Endodermal cell (in vitro differentiated cells): ENCODE data around the gene CCDC68. TPM values are rescaled to one million over a fixed set of nuclear protein-coding genes. Genes with fewer than 3 reads are reported as not detected.

ENCODE experiments used
- DNase-seq: peaks from one replicate; pipeline ENCODE4 v3.0.0-alpha.2; 2017
- H3K27ac ChIP-seq: 2 replicates; pipeline ENCODE4 v1.5.1; 2013; ENCODE audit warnings: mild to moderate bottlenecking, low read depth, low read length, moderate library complexity
- H3K27me3 ChIP-seq: 2 replicates; pipeline ENCODE4 v1.6.1; 2013; ENCODE audit warnings: mild to moderate bottlenecking, low read length, moderate library complexity; ENCODE audit not compliant: insufficient read depth, control insufficient read depth, poor library complexity, severe bottlenecking
- H3K36me3 ChIP-seq: 2 replicates; pipeline ENCODE4 v1.7.0; 2013; ENCODE audit warnings: mild to moderate bottlenecking, low read length, moderate library complexity; ENCODE audit not compliant: control insufficient read depth, insufficient read depth
- H3K4me1 ChIP-seq: one replicate; pipeline ENCODE4 v1.7.0; 2013; ENCODE audit warnings: low read length; ENCODE audit not compliant: control insufficient read depth, insufficient read depth
- H3K4me3 ChIP-seq: 2 replicates; pipeline ENCODE4 v1.5.1; 2013; ENCODE audit warnings: mild to moderate bottlenecking, low read length, moderate library complexity
- H3K9ac ChIP-seq: 2 replicates; pipeline ENCODE4 v1.6.1; 2013; ENCODE audit warnings: mild to moderate bottlenecking, low read length, moderate library complexity; ENCODE audit not compliant: poor library complexity, severe bottlenecking; ENCODE audit errors: extremely low read depth
- H3K9me3 ChIP-seq: 2 replicates; pipeline ENCODE4 v1.6.1; 2013; ENCODE audit warnings: mild to moderate bottlenecking, low read length, moderate library complexity; ENCODE audit not compliant: control insufficient read depth
- H3K27ac Mint-ChIP-seq: 2 replicates; pipeline ENCODE4 v1.8.0; 2020; ENCODE audit warnings: mixed read lengths
- H3K27me3 Mint-ChIP-seq: 2 replicates; pipeline ENCODE4 v1.8.0; 2021; ENCODE audit warnings: mild to moderate bottlenecking, mixed read lengths; ENCODE audit not compliant: insufficient read depth
- H3K36me3 Mint-ChIP-seq: 2 replicates; pipeline ENCODE4 v1.8.0; 2020; ENCODE audit warnings: low read depth, mixed read lengths
- H3K4me1 Mint-ChIP-seq: 2 replicates; pipeline ENCODE4 v1.8.0; 2020; ENCODE audit warnings: mixed read lengths
- H3K4me3 Mint-ChIP-seq: 2 replicates; pipeline ENCODE4 v1.8.0; 2020; ENCODE audit warnings: mild to moderate bottlenecking, moderate library complexity, mixed read lengths
- H3K9me3 Mint-ChIP-seq: 2 replicates; pipeline ENCODE4 v1.8.0; 2020; ENCODE audit warnings: mild to moderate bottlenecking, mixed read lengths
- CTCF ChIP-seq: fragments of 200-600 bp; sonication (generic); conservative IDR thresholded peaks from 2 replicates; pipeline ENCODE4 v1.5.0; 2021; ENCODE audit warnings: antibody characterized with exemption, mild to moderate bottlenecking
- WGBS, 2 experiments: methylation state at CpG; one replicate each; pipeline versions ENCODE4 v1.1.5 to v1.1.7; 2013; ENCODE audit warnings: missing lambda C conversion rate in 2 of 2, mixed read lengths in 1 of 2; ENCODE audit not compliant: insufficient coverage in 1 of 2, insufficient read length in 1 of 2; 5-methylcytosine and 5-hydroxymethylcytosine counted together
- total RNA-seq, 2 donors: library from RNA; stranded (reverse); fragmentation: NEBNext Ultra II Directional in 1 of 2; extraction: Animal tissue kit (Norgen Biotek cat#: 25700) in 1 of 2; gene quantifications; 2 replicates in 1 of 2; 3 replicates in 1 of 2; pipeline ENCODE4 v1.2.1, GENCODE V29; 2021

Gene CCDC68
- total RNA-seq, 2 donors from 2014 or later, result 0.53 to 0.80 TPM

GRCh38 chr18:54946149-54946581, 13.1 kb downstream of the CCDC68 start:
- H3K4me3 Mint-ChIP-seq, result no peak overlapping the region
- 81 to 100% methylated on average over 2 to 7 of the region's 7 CpGs for WGBS, 2 experiments

GRCh38 chr18:54945576-54946125, 13.6 kb downstream of the CCDC68 start:
- no peak overlapping the region for H3K4me3 Mint-ChIP-seq
- Histone ChIP-seq H3K36me3 (no peaks in the 10 kb centered on the region), H3K9ac (no peak overlapping the region), H3K4me3 (no peak overlapping the region), H3K27ac (no peak overlapping the region), H3K27me3 (no peaks in the 10 kb centered on the region), H3K9me3 (no peaks in the 10 kb centered on the region), H3K4me1 (peaks cover 3% of the 10 kb centered on the region)
- no peak for DNase-seq
- peaks cover 33% of the 10 kb centered on the region for H3K4me1 Mint-ChIP-seq
- 93 to 97% methylated on average over 4 of the region's 4 CpGs for WGBS, 2 experiments
- H3K36me3 Mint-ChIP-seq, result no peaks in the 10 kb centered on the region
- no peak overlapping the region for H3K27ac Mint-ChIP-seq
- H3K27me3 Mint-ChIP-seq, result no peaks in the 10 kb centered on the region
- no peak for TF ChIP-seq CTCF
- H3K9me3 Mint-ChIP-seq, result no peaks in the 10 kb centered on the region

More at GRCh38 chr18:54946149-54946581, 13.1 kb downstream of the CCDC68 start:
- no peaks in the 10 kb centered on the region for H3K27me3 Mint-ChIP-seq
- H3K4me1 Mint-ChIP-seq, result peaks cover 33% of the 10 kb centered on the region
- H3K4me1 ChIP-seq, result peaks cover 3% of the 10 kb centered on the region
- no peak for TF ChIP-seq CTCF
- H3K9me3 Mint-ChIP-seq, result no peaks in the 10 kb centered on the region
- H3K36me3 ChIP-seq, result no peaks in the 10 kb centered on the region
- no peaks in the 10 kb centered on the region for H3K9me3 ChIP-seq
- H3K9ac ChIP-seq, result no peak overlapping the region
- DNase-seq, result no peak
- H3K4me3 ChIP-seq, result no peak overlapping the region
- no peaks in the 10 kb centered on the region for H3K27me3 ChIP-seq
- no peak overlapping the region for H3K27ac Mint-ChIP-seq
- no peaks in the 10 kb centered on the region for H3K36me3 Mint-ChIP-seq
- H3K27ac ChIP-seq, result no peak overlapping the region

GRCh38 chr18:54942569-54942968, 16.7 kb downstream of the CCDC68 start:
- no peak overlapping the region for H3K27ac ChIP-seq
- no peak for TF ChIP-seq CTCF
- WGBS, 2 experiments, result 92 to 100% methylated on average over 1 to 3 of the region's 3 CpGs
- H3K4me3 Mint-ChIP-seq, result no peak overlapping the region
- no peaks in the 10 kb centered on the region for H3K9me3 Mint-ChIP-seq
- H3K27ac Mint-ChIP-seq, result no peak overlapping the region
- no peak overlapping the region for H3K4me3 ChIP-seq
- H3K27me3 ChIP-seq, result no peaks in the 10 kb centered on the region
- no peaks in the 10 kb centered on the region for H3K9me3 ChIP-seq
- no peaks in the 10 kb centered on the region for H3K36me3 ChIP-seq
- no peaks in the 10 kb centered on the region for H3K36me3 Mint-ChIP-seq
- H3K27me3 Mint-ChIP-seq, result no peaks in the 10 kb centered on the region
- H3K4me1 Mint-ChIP-seq, result peaks cover 15% of the 10 kb centered on the region
- no peaks in the 10 kb centered on the region for H3K4me1 ChIP-seq
- no peak overlapping the region for H3K9ac ChIP-seq
- DNase-seq, result no peak
